Stimulated activated CD4-positive, alpha-beta T cell treated with anti-CD3 and anti-CD28 coated beads, Interleukin-15, amount 100 ng/mL, for 24 hours (primary cell): ENCODE results near the gene ORMDL1.
"Not testable (repeated sequence)": the region's sequence is repeated elsewhere in the genome, so short reads cannot be mapped to it uniquely, and the experiment has no call there.

Experiments
- DNase-seq: peaks from one replicate; pipeline ENCODE4 v3.0.0-alpha.2; 2020

ORMDL1 gene

GRCh38 chr2:189770590-189771322, 13.4 kb downstream of the ORMDL1 start:
- no peak for DNase-seq

DNA sequence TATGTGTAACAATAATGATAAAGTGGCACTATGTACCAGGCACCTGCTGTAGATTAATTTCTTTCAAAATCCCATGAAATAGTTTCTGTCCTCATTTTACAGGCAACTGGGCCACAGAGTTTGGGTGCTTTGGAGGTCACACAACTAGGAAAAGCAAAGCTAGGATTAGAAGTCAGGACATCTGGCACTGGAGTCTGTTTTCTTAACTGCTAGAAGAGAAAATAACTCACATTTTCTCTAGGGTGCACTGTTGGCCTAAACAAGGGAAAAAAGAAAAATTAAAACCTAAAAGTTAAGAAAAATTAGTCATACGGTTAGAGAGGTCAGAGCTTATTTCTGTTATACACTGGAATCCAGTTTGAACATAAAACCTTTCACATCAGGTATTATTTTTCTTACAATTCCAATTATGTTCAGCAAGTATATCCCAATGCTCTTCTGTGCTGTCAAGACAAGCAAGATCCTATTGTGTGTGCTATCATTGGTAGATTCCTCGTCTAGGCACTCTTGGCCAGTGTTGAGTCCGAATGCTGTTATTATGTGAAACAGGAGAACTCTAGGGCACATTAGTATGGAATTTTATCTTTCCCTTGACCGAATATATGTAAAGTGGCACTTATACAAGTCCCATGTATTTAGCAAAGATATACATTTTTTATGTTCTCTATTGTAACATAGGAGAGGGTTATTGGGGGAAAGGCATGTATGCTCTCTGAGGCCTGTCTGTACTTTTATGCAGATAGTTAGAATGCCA, 20.1 kb downstream of the ORMDL1 start:
- no peak for DNase-seq

GRCh38 chr2:189762551-189763298, 21.4 kb downstream of the ORMDL1 start, which contains the start of gene OSGEPL1:
Gene OSGEPL1, minus strand, starts transcription at chr2:189762792. Its CDS starts 1,152 bp downstream, at chr2:189761640.
- DNase-seq, result peak; percentile 96

DNA sequence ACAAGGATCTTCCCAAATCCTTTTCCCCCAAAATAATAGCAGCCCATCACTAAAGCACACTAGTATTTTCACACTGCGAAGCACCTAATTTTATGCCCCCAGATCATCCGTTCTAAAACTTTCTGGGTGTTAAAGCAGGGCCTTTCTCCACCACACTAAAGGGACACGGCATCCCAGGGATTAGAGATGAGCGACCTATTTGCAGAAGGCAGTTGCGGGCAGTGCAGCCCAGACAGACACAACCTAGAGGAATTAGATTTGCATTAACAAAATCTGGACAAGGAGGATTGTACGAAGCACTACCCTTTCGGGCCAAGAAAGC, 21.9 kb downstream of the ORMDL1 start:
- DNase-seq, result no peak

- DNase-seq, result not testable (repeated sequence)
Observed at GRCh38 chr2:189760154-189760553, 24.0 kb downstream of the ORMDL1 start.

DNA sequence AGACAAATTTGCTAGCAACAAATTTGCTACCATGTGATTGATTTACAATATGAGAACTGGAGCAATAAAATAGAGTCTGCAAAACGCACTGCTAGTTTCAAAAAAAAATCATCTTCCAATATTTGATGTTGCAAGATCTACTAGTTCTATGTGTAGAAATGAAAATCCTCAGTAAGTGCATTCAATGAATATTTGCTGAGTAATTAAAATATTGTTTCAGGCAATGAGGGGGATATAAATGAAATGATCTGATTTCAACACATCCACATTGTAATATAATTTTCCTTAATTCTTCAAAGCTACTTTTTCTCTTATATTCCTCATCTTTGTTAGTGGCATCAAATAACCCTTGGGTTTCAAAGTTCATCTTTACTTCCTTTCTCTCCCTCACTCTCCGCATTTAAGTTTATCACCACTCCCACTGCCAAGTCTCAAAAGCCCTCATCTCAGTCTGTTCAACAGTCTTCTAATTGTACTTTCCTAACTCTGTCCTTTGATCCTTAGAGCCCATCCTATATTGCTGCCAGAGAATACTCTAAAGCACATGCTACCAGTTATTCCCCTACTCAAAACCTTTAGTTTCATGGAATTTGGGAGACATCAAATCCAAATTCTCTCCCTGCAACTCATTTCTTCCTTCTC, 27.7 kb downstream of the ORMDL1 start:
- DNase-seq, result no peak

- DNase-seq, result peak; percentile 51
Observed at GRCh38 chr2:189751080-189751658, 33.0 kb downstream of the ORMDL1 start.

- no peak for DNase-seq
Observed at GRCh38 chr2:189729430-189729829, 54.7 kb downstream of the ORMDL1 start.

- no peak for DNase-seq
Observed at GRCh38 chr2:189726849-189727248, 57.3 kb downstream of the ORMDL1 start.

- no peak for DNase-seq
Observed at GRCh38 chr2:189726271-189726670, 57.9 kb downstream of the ORMDL1 start.

DNA sequence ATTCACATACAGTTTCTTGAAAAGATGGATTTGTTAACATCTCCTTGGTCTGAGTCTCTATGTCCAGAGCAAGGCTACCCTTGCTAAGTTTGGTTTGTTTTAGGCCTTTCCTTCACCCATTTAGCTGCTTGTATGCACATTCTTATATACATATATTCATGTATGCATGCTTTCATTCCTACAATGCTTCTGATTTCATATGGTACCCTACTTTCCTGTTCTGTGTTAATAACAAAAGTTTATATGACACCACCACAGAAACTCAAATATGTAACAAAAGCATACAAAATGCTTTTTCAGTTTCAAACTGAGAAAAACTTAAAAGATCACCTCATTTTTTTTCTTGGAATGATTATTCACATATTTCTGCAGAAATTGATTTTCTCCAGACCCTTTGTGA, 60.9 kb downstream of the ORMDL1 start:
- no peak for DNase-seq
